SK-N-SH treated with all-trans-retinoic acid at 6 μM for 48 hours (cell line): Measurements from ENCODE around the gene CEP44.
"Not testable (repeated sequence)": the region's sequence is repeated elsewhere in the genome, so short reads cannot be mapped to it uniquely, and the experiment has no call there.

Experiments
- ATAC-seq: fragments of 200-7000 bp; cut with Tn5 transposase; 3 replicates; pipeline ENCODE4 v1.9.1; 2020; ENCODE audit warnings: mild to moderate bottlenecking, moderate library complexity
- BACH2 ChIP-seq: fragments of 250-450 bp; sonication (Bioruptor Pico); IDR thresholded peaks from 2 replicates; pipeline ENCODE4 v1.9.0; 2021; ENCODE audit warnings: mild to moderate bottlenecking, borderline replicate concordance
- CREB5 ChIP-seq: fragments of 250-450 bp; sonication (Bioruptor Pico); IDR thresholded peaks from 2 replicates; pipeline ENCODE4 v1.5.1; 2020; ENCODE audit warnings: low read depth, mild to moderate bottlenecking, moderate library complexity
- CSDC2 ChIP-seq: fragments of 250-450 bp; sonication (Bioruptor Pico); IDR thresholded peaks from 2 replicates; pipeline ENCODE4 v1.5.0; 2020; ENCODE audit warnings: mild to moderate bottlenecking, moderate library complexity
- ESRRG ChIP-seq: fragments of 250-450 bp; sonication (Bioruptor Pico); IDR thresholded peaks from 2 replicates; pipeline ENCODE4 v1.6.1; 2021; ENCODE audit warnings: mild to moderate bottlenecking
- GLIS3 ChIP-seq: fragments of 250-450 bp; sonication (Bioruptor Pico); IDR thresholded peaks from 2 replicates; pipeline ENCODE4 v1.5.0; 2020; ENCODE audit warnings: mild to moderate bottlenecking, moderate library complexity
- RARB ChIP-seq: fragments of 250-450 bp; sonication (Bioruptor Pico); IDR thresholded peaks from 2 replicates; pipeline ENCODE4 v1.8.0; 2021; ENCODE audit warnings: mild to moderate bottlenecking, moderate library complexity
- TOX ChIP-seq: fragments of 250-450 bp; sonication (Bioruptor Pico); IDR thresholded peaks from 2 replicates; pipeline ENCODE4 v1.8.0; 2021; ENCODE audit warnings: mild to moderate bottlenecking, moderate library complexity, borderline replicate concordance
- ZC3H10 ChIP-seq: fragments of 250-450 bp; sonication (Bioruptor Pico); IDR thresholded peaks from 2 replicates; pipeline ENCODE4 v1.5.1; 2021; ENCODE audit warnings: mild to moderate bottlenecking, moderate library complexity
- ZNF70 ChIP-seq: fragments of 450-650 bp; formaldehyde crosslinking; IDR thresholded peaks from 2 replicates; pipeline ENCODE4 v1.5.0; 2020; ENCODE audit warnings: mild to moderate bottlenecking, moderate library complexity
- ZNF8 ChIP-seq: fragments of 450-650 bp; formaldehyde crosslinking; IDR thresholded peaks from 2 replicates; pipeline ENCODE4 v1.5.0; 2020; ENCODE audit warnings: mild to moderate bottlenecking, moderate library complexity

Gene CEP44

GRCh38 chr4:174378951-174379350 lies 95.2 kb downstream of the CEP44 start (continued):
- no peak for TF ChIP-seq CREB5 (CRISPR knock-in tag)
- TF ChIP-seq, all 23 proteins: peak for 0

GRCh38 chr4:174380206-174380605 lies 96.5 kb downstream of the CEP44 start:
- not testable (repeated sequence) for ATAC-seq

GRCh38 chr4:174380699-174381439 lies 97.2 kb downstream of the CEP44 start:
- ATAC-seq = no peak
- TF ChIP-seq TOX (no peak), RARB (CRISPR knock-in tag) (no peak), ZC3H10 (CRISPR knock-in tag) (no peak)

GRCh38 chr4:174381440-174381800 lies 97.7 kb downstream of the CEP44 start:
- TF ChIP-seq ESRRG (CRISPR knock-in tag) (no peak), TOX (no peak), ZNF8 (CRISPR knock-in tag) (no peak), GLIS3 (CRISPR knock-in tag) (no peak), BACH2 (CRISPR knock-in tag) (no peak), ZNF70 (CRISPR knock-in tag) (no peak), CSDC2 (CRISPR knock-in tag) (no peak)
- no peak for ATAC-seq
